SK-N-SH (cell line): ENCODE results near the gene RPP25. TPM values are rescaled to one million over a fixed set of nuclear protein-coding genes. Genes with fewer than 3 reads are reported as not detected.

ENCODE experiments used
- CTCF ChIA-PET: fragments of 300-600, 350-600 bp; formaldehyde crosslinking; extraction: SDS; loops from one replicate; lab custom pipeline; 2021; lab: Yijun Ruan, JAX
- POLR2A ChIA-PET: fragments of 350-600 bp; sonication (Branson Sonifier 250); formaldehyde crosslinking; extraction: SDS; loops from one replicate; lab custom pipeline; 2020; ENCODE audit warnings: antibody characterized with exemption, inconsistent platforms; lab: Yijun Ruan, JAX
- DNase-seq: peaks from one replicate; pipeline ENCODE4 v3.0.0; 2012
- H2AFZ ChIP-seq: fragments of 200-600 bp; sonication (generic); 2 replicates; pipeline ENCODE4 v1.8.1; 2016; ENCODE audit warnings: antibody characterized with exemption, mild to moderate bottlenecking, low read depth
- H3F3A ChIP-seq: fragments of 200-600 bp; sonication (generic); replicated peaks from 2 replicates; pipeline ENCODE3; 2016; ENCODE audit warnings: antibody characterized with exemption, mild to moderate bottlenecking; ENCODE audit not compliant: insufficient read depth
- H3K27ac ChIP-seq, 2 experiments: fragments of 200-500 bp in 1 of 2; fragments of 200-600 bp in 1 of 2; sonication (Bioruptor generic) in 1 of 2; sonication (generic), shearing (Covaris generic) in 1 of 2; 2 replicates each; pipeline versions ENCODE4 v1.5.1 to v1.6.1; 2014 to 2016; ENCODE audit warnings: low read depth in 2 of 2, inconsistent platforms in 1 of 2, low read length in 1 of 2, mild to moderate bottlenecking in 1 of 2, mixed read lengths in 1 of 2
- H3K27me3 ChIP-seq: fragments of 200-600 bp; sonication (generic), shearing (Covaris generic); 2 replicates; pipeline ENCODE4 v1.6.1; 2016; ENCODE audit warnings: mixed run types; ENCODE audit not compliant: insufficient read depth
- H3K36me3 ChIP-seq, 2 experiments: fragments of 200-500 bp in 1 of 2; fragments of 200-600 bp in 1 of 2; sonication (Bioruptor generic) in 1 of 2; sonication (generic) in 1 of 2; replicated peaks in 1 of 2; 2 replicates each; pipeline versions ENCODE3 to v1.5.1; 2014 to 2016; ENCODE audit warnings: low read length in 1 of 2, mild to moderate bottlenecking in 1 of 2; ENCODE audit not compliant: insufficient read depth in 2 of 2, control insufficient read depth in 1 of 2
- H3K4me1 ChIP-seq, 2 experiments: fragments of 200-500 bp in 1 of 2; fragments of 200-600 bp in 1 of 2; sonication (Bioruptor generic) in 1 of 2; sonication (generic), shearing (Covaris generic) in 1 of 2; 2 replicates each; pipeline versions ENCODE4 v1.5.1 to v1.6.1; 2014 to 2016; ENCODE audit warnings: low read depth in 1 of 2, low read length in 1 of 2, mixed run types in 1 of 2; ENCODE audit not compliant: insufficient read depth in 2 of 2, control insufficient read depth in 1 of 2
- H3K4me2 ChIP-seq: fragments of 200-600 bp; sonication (generic), shearing (Covaris generic); 2 replicates; pipeline ENCODE4 v1.6.1; 2017; ENCODE audit warnings: mixed run types
- H3K4me3 ChIP-seq, 2 experiments: fragments of 200-500 bp in 1 of 2; fragments of 200-600 bp in 1 of 2; sonication (Bioruptor generic) in 1 of 2; sonication (generic), shearing (Covaris generic) in 1 of 2; 2 replicates each; pipeline versions ENCODE4 v1.5.1 to v1.8.1; 2014 to 2016; ENCODE audit warnings: low read depth in 2 of 2, inconsistent platforms in 1 of 2, low read length in 1 of 2, mild to moderate bottlenecking in 1 of 2, mixed read lengths in 1 of 2, moderate library complexity in 1 of 2
- H3K79me2 ChIP-seq: fragments of 200-600 bp; sonication (generic); 2 replicates; pipeline ENCODE4 v1.8.1; 2017; ENCODE audit warnings: mild to moderate bottlenecking; ENCODE audit not compliant: insufficient read depth
- H3K9ac ChIP-seq: fragments of 200-600 bp; sonication (generic); 2 replicates; pipeline ENCODE4 v1.6.1; 2017; ENCODE audit warnings: mixed run types
- H3K9me2 ChIP-seq: fragments of 200-600 bp; sonication (generic); 2 replicates; pipeline ENCODE4 v1.6.1; 2017; ENCODE audit warnings: mixed run types
- H3K9me3 ChIP-seq: fragments of 200-600 bp; sonication (generic); 2 replicates; pipeline ENCODE4 v1.6.1; 2017; ENCODE audit warnings: mixed run types, mild to moderate bottlenecking, moderate library complexity
- H4K20me1 ChIP-seq: fragments of 200-600 bp; sonication (generic); 2 replicates; pipeline ENCODE4 v1.6.1; 2017; ENCODE audit warnings: mild to moderate bottlenecking, mixed run types; ENCODE audit not compliant: insufficient read depth
- CHD2 ChIP-seq: fragments of 150-350 bp; IDR thresholded peaks from 2 replicates; pipeline ENCODE4 v1.6.1; 2018; ENCODE audit warnings: low read length; ENCODE audit not compliant: partially characterized antibody
- CTCF ChIP-seq: fragments of 200-600 bp; sonication (generic); IDR thresholded peaks from 2 replicates; pipeline ENCODE4 v1.6.1; 2017; ENCODE audit warnings: antibody characterized with exemption, mild to moderate bottlenecking, moderate library complexity
- FOSL2 ChIP-seq: IDR thresholded peaks from 2 replicates; pipeline ENCODE4 v1.4.0; 2012; ENCODE audit warnings: low read depth, mild to moderate bottlenecking, moderate library complexity, borderline replicate concordance
- FOXJ3 ChIP-seq: sonication (generic); formaldehyde crosslinking; IDR thresholded peaks from 2 replicates; pipeline ENCODE4 v1.5.1; 2020; ENCODE audit warnings: mild to moderate bottlenecking, missing genetic modification reagents
- GABPA ChIP-seq: IDR thresholded peaks from 2 replicates; pipeline ENCODE4 v1.4.0; 2012; ENCODE audit warnings: low read depth, mild to moderate bottlenecking
- GATA2 ChIP-seq: sonication (generic); formaldehyde crosslinking; IDR thresholded peaks from 2 replicates; pipeline ENCODE4 v1.5.0; 2020; ENCODE audit warnings: mild to moderate bottlenecking, missing genetic modification reagents
- IRF3 ChIP-seq: fragments of 150-350 bp; IDR thresholded peaks from 2 replicates; pipeline ENCODE4 v1.6.1; 2016; ENCODE audit warnings: mild to moderate bottlenecking, low read depth, low read length
- JUND ChIP-seq: IDR thresholded peaks from 2 replicates; pipeline ENCODE4 v1.4.0; 2012
- MXI1 ChIP-seq: IDR thresholded peaks from 2 replicates; pipeline ENCODE4 v1.6.1; 2012; ENCODE audit warnings: mild to moderate bottlenecking, low read depth, low read length, improper control_type of control experiment
- NRF1 ChIP-seq: IDR thresholded peaks from 2 replicates; pipeline ENCODE4 v1.6.1; 2012; ENCODE audit warnings: low read depth, mild to moderate bottlenecking, low read length
- POLR2AphosphoS5 ChIP-seq: IDR thresholded peaks from 2 replicates; pipeline ENCODE4 v1.6.1; 2012; ENCODE audit warnings: low read depth, low read length
- REST ChIP-seq: IDR thresholded peaks from 2 replicates; pipeline ENCODE4 v1.6.1; 2012; ENCODE audit warnings: mild to moderate bottlenecking, low read depth, low read length, moderate library complexity
- SMC3 ChIP-seq: IDR thresholded peaks from 2 replicates; pipeline ENCODE4 v1.6.1; 2012; ENCODE audit warnings: low read depth, low read length, improper control_type of control experiment
- TAF1 ChIP-seq: IDR thresholded peaks from 2 replicates; pipeline ENCODE4 v1.6.1; 2012; ENCODE audit warnings: low read depth, mild to moderate bottlenecking, low read length, moderate library complexity, borderline replicate concordance
- TEAD4 ChIP-seq: IDR thresholded peaks from 2 replicates; pipeline ENCODE4 v1.4.0; 2012; ENCODE audit warnings: mild to moderate bottlenecking, borderline replicate concordance; ENCODE audit not compliant: insufficient read depth
- USF1 ChIP-seq: IDR thresholded peaks from 2 replicates; pipeline ENCODE4 v1.4.0; 2012; ENCODE audit warnings: low read depth, borderline replicate concordance
- USF2 ChIP-seq: fragments of 150-350 bp; IDR thresholded peaks from 2 replicates; pipeline ENCODE4 v1.6.1; 2017; ENCODE audit warnings: antibody characterized with exemption, low read length, low read depth, borderline replicate concordance
- ZBTB33 ChIP-seq: IDR thresholded peaks from 2 replicates; pipeline ENCODE4 v1.4.0; 2012; ENCODE audit warnings: low read depth, borderline replicate concordance
- WGBS: methylation state at CpG from one replicate; pipeline ENCODE4 v1.1.6; 2017; ENCODE audit warnings: low lambda C conversion rate; 5-methylcytosine and 5-hydroxymethylcytosine counted together
- polyA plus RNA-seq, 3 experiments: library from polyadenylated mRNA; depleted of rRNA; stranded (reverse); fragments of >200 nt; gene quantifications; 2 replicates each; pipeline ENCODE4 v1.2.3, GENCODE V29; 2012

RPP25 gene
- polyA plus RNA-seq, 1 of the 3 experiments (the other 2 are of a cell fraction), result 1.7 TPM

GRCh38 chr15:74928771-74929198, 27.8 kb downstream of the RPP25 start (continued):
- no peak for TF ChIP-seq CTCF
- TF ChIP-seq USF2, result no peak
- no peak for TF ChIP-seq MXI1
- no peak for TF ChIP-seq SMC3
- no peak for TF ChIP-seq POLR2AphosphoS5
- TF ChIP-seq CHD2, result no peak
- no peak for TF ChIP-seq GABPA
- TF ChIP-seq FOSL2, result no peak
- no peak for TF ChIP-seq GATA2

- no peaks in the 10 kb centered on the region for H3K4me1 ChIP-seq
- no peak overlapping the region for H2AFZ ChIP-seq
- POLR2A ChIA-PET, result no interaction called here
- no peaks in the 10 kb centered on the region for H3K27me3 ChIP-seq
- H3K4me2 ChIP-seq, result no peak overlapping the region
- no peak overlapping the region for H3K9ac ChIP-seq
- CTCF ChIA-PET, result interaction anchor here (1.0 to 2.1 kb wide), 2 partner anchors 10 to 23 kb away, joined by 3 to 5 read pairs; no protein-coding TSS in a partner anchor
- no peak overlapping the region for H3K4me3 ChIP-seq
- peaks cover 29% of the 10 kb centered on the region for H3K79me2 ChIP-seq
- 95% methylated on average over 3 of the region's 3 CpGs for WGBS
- 0 out of 2 replicates have a peak, but pooled peaks cover 4% of the 10 kb centered on the region for H4K20me1 ChIP-seq
- H3K27ac ChIP-seq, result no peak overlapping the region
- no peak for DNase-seq
- peaks cover 42 to 68% of the 10 kb centered on the region in 2 experiments for H3K36me3 ChIP-seq
- peaks cover 6% of the 10 kb centered on the region for H3F3A ChIP-seq
- no peaks in the 10 kb centered on the region for H3K9me3 ChIP-seq
- no peaks in the 10 kb centered on the region for H3K9me2 ChIP-seq
- TF ChIP-seq REST (no peak), CHD2 (no peak), NRF1 (no peak), JUND (no peak), IRF3 (no peak), TAF1 (no peak), TEAD4 (no peak), ZBTB33 (no peak), CTCF (no peak), GATA2 (no peak), FOXJ3 (no peak), USF1 (no peak)
These were observed 32.0 kb downstream of the RPP25 start for GRCh38 chr15:74924525-74924924.
